KMS-11 (cell line): ENCODE measurements around the gene LIPG.
"Not testable (repeated sequence)": the region's sequence is repeated elsewhere in the genome, so short reads cannot be mapped to it uniquely, and the experiment has no call there.

Experiments used
- H2AFZ ChIP-seq: fragments of 200-600 bp; sonication (generic); 2 replicates; pipeline ENCODE4 v1.6.1; 2016; ENCODE audit warnings: antibody characterized with exemption, mixed run types, low read depth
- H3K27ac ChIP-seq: fragments of 200-600 bp; sonication (generic); 2 replicates; pipeline ENCODE4 v1.6.1; 2016; ENCODE audit warnings: mild to moderate bottlenecking, mixed run types
- H3K27me3 ChIP-seq: fragments of 200-600 bp; sonication (generic); 2 replicates; pipeline ENCODE4 v1.6.1; 2017; ENCODE audit warnings: mild to moderate bottlenecking, low read depth, mixed run types, moderate library complexity; ENCODE audit not compliant: insufficient read depth
- H3K36me3 ChIP-seq: fragments of 200-600 bp; sonication (generic); 2 replicates; pipeline ENCODE4 v1.6.1; 2017; ENCODE audit warnings: mild to moderate bottlenecking, mixed run types; ENCODE audit not compliant: insufficient read depth
- H3K4me1 ChIP-seq: fragments of 200-600 bp; sonication (generic); 2 replicates; pipeline ENCODE4 v1.6.1; 2016; ENCODE audit warnings: mild to moderate bottlenecking, low read depth, mixed run types; ENCODE audit not compliant: poor library complexity, severe bottlenecking
- H3K4me2 ChIP-seq: fragments of 200-600 bp; sonication (generic); 2 replicates; pipeline ENCODE4 v1.7.0; 2016; ENCODE audit warnings: mild to moderate bottlenecking, mixed run types
- H3K4me3 ChIP-seq: fragments of 200-600 bp; sonication (generic); IDR thresholded peaks from 2 replicates; pipeline ENCODE4 v1.6.1; 2017; ENCODE audit warnings: low read depth, low read length, mixed read lengths; ENCODE audit not compliant: insufficient read depth
- H3K79me2 ChIP-seq: fragments of 200-600 bp; sonication (generic); 2 replicates; pipeline ENCODE4 v1.6.1; 2016; ENCODE audit warnings: low read depth, mixed run types; ENCODE audit not compliant: insufficient read depth
- H3K9ac ChIP-seq: fragments of 200-600 bp; sonication (generic); 2 replicates; pipeline ENCODE4 v1.6.1; 2016; ENCODE audit warnings: mild to moderate bottlenecking, mixed run types
- H4K20me1 ChIP-seq: fragments of 200-600 bp; sonication (generic); 2 replicates; pipeline ENCODE4 v1.6.1; 2016; ENCODE audit warnings: mild to moderate bottlenecking, mixed run types; ENCODE audit not compliant: insufficient read depth
- TF ChIP-seq, protein P1 (sequence below): fragments of 200-600 bp; sonication (generic); conservative IDR thresholded peaks from 2 replicates; pipeline ENCODE4 v1.6.1; 2017; ENCODE audit warnings: low read depth, mild to moderate bottlenecking, antibody characterized with exemption, low read length, moderate library complexity, mixed read lengths

The LIPG gene

GRCh38 chr18:49569724-49570123 lies 7.9 kb downstream of the LIPG start:
- no peak overlapping the region for H3K4me2 ChIP-seq
- no peaks in the 10 kb centered on the region for H3K27me3 ChIP-seq
- H4K20me1 ChIP-seq, result no peaks in the 10 kb centered on the region
- no peaks in the 10 kb centered on the region for H3K36me3 ChIP-seq
- H3K4me3 ChIP-seq, result no peak overlapping the region
- H3K79me2 ChIP-seq, result no peaks in the 10 kb centered on the region
- H3K9ac ChIP-seq, result no peak overlapping the region
- TF ChIP-seq, protein P1, sequence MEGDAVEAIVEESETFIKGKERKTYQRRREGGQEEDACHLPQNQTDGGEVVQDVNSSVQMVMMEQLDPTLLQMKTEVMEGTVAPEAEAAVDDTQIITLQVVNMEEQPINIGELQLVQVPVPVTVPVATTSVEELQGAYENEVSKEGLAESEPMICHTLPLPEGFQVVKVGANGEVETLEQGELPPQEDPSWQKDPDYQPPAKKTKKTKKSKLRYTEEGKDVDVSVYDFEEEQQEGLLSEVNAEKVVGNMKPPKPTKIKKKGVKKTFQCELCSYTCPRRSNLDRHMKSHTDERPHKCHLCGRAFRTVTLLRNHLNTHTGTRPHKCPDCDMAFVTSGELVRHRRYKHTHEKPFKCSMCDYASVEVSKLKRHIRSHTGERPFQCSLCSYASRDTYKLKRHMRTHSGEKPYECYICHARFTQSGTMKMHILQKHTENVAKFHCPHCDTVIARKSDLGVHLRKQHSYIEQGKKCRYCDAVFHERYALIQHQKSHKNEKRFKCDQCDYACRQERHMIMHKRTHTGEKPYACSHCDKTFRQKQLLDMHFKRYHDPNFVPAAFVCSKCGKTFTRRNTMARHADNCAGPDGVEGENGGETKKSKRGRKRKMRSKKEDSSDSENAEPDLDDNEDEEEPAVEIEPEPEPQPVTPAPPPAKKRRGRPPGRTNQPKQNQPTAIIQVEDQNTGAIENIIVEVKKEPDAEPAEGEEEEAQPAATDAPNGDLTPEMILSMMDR, result no peak
- no peak overlapping the region for H2AFZ ChIP-seq
- no peaks in the 10 kb centered on the region for H3K4me1 ChIP-seq
- no peak overlapping the region for H3K27ac ChIP-seq

DNA sequence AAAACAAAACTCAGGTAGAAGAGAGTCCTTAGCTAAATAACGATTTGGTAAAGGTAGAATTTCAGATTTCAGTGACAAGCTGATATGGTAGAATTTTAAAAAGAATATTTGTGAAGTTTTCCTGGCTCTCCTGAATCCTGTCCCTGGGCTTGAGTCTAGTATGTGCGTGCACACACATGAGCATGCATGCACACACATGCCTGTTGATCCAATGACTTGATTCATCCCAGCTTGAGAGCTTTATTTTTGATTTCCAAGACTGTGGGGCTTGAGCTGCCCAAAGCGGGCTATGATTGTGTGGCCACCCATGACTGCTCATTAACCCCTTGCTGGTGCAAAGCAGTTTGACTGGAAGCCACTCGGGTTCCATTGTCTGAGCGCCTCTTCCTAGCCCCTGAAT lies 9.0 kb downstream of the LIPG start:
- Histone ChIP-seq H4K20me1 (no peaks in the 10 kb centered on the region), H3K4me1 (no peaks in the 10 kb centered on the region), H3K9ac (no peak overlapping the region), H3K4me2 (no peak overlapping the region), H3K36me3 (no peaks in the 10 kb centered on the region), H2AFZ (no peak overlapping the region), H3K27ac (no peak overlapping the region), H3K27me3 (no peaks in the 10 kb centered on the region), H3K79me2 (no peaks in the 10 kb centered on the region), H3K4me3 (no peak overlapping the region)
- TF ChIP-seq, protein P1, result no peak

- no peaks in the 10 kb centered on the region for H3K27me3 ChIP-seq
- no peak overlapping the region for H2AFZ ChIP-seq
- H3K27ac ChIP-seq, result no peak overlapping the region
- H3K4me2 ChIP-seq, result no peak overlapping the region
- no peak overlapping the region for H3K4me3 ChIP-seq
- TF ChIP-seq, protein P1, result no peak
- H4K20me1 ChIP-seq, result no peaks in the 10 kb centered on the region
- no peaks in the 10 kb centered on the region for H3K79me2 ChIP-seq
- H3K9ac ChIP-seq, result no peak overlapping the region
- no peaks in the 10 kb centered on the region for H3K36me3 ChIP-seq
- H3K4me1 ChIP-seq, result no peaks in the 10 kb centered on the region
Measured at GRCh38 chr18:49572611-49573345, 10.9 kb downstream of the LIPG start.

DNA sequence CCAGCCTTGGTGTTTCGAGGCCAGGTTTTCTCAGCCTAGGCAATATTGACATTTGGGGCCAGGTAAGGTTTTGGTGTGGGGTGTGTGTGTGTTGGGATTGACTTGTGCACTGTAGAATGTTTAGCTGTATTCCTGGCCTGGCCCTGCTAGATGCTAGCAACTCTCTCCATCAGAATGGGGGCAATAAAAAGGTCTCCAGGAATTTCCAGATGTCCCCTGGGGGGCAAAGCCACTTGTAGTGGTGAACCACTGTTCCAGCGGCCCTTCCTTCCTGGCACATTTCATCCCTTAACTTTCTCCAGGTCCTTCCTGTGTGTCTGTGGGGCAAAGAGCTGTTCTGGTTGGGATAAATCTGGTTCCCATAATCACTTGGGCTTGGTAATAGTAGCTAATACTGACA lies 12.0 kb downstream of the LIPG start:
- Histone ChIP-seq H3K4me2 (no peak overlapping the region), H2AFZ (no peak overlapping the region), H3K27ac (no peak overlapping the region), H3K27me3 (no peaks in the 10 kb centered on the region), H3K4me1 (no peaks in the 10 kb centered on the region), H3K36me3 (no peaks in the 10 kb centered on the region), H4K20me1 (no peaks in the 10 kb centered on the region), H3K4me3 (no peak overlapping the region), H3K79me2 (no peaks in the 10 kb centered on the region), H3K9ac (no peak overlapping the region)
- TF ChIP-seq, protein P1, result no peak

DNA sequence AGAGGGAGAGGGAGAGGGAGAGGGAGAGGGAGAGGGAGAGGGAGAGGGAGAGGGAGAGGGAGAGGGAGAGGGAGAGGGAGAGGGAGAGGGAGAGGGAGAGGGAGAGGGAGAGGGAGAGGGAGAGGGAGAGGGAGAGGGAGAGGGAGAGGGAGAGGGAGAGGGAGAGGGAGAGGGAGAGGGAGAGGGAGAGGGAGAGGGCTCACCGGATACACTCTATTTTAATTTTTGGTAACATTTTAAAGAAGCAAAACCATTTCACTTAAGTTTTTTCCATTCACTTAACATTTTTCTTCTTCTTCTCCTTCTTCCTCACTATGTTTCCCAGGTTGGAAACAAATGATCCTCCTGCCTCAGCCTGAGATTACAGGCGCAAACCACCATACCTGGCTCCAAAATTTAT lies 17.2 kb downstream of the LIPG start:
- not testable (repeated sequence) for H4K20me1 ChIP-seq, H2AFZ ChIP-seq, H3K27ac ChIP-seq, H3K4me3 ChIP-seq, H3K36me3 ChIP-seq, H3K4me1 ChIP-seq, H3K9ac ChIP-seq, H3K79me2 ChIP-seq, H3K27me3 ChIP-seq, H3K4me2 ChIP-seq

GRCh38 chr18:49579583-49579982 lies 17.7 kb downstream of the LIPG start:
- H4K20me1 ChIP-seq, H2AFZ ChIP-seq, H3K9ac ChIP-seq: not testable (repeated sequence)

More at GRCh38 chr18:49579583-49579982, 17.7 kb downstream of the LIPG start:
- H3K4me1 ChIP-seq, H3K36me3 ChIP-seq, H3K27ac ChIP-seq, H3K27me3 ChIP-seq, H3K4me3 ChIP-seq, H3K4me2 ChIP-seq, H3K79me2 ChIP-seq: not testable (repeated sequence)
